Transverse colon (tissue), 4 donors: ENCODE data around the gene FBLN2. TPM values are rescaled to one million over a fixed set of nuclear protein-coding genes. Genes with fewer than 3 reads are reported as not detected.

Experiments used
- DNase-seq: peaks from one replicate; pipeline ENCODE4 v3.0.0-alpha.2; 2019
- H3K27ac ChIP-seq, 4 donors: fragments of 200-600 bp; sonication (generic); 2 replicates each; pipeline ENCODE4 v1.5.1; 2016 to 2018; ENCODE audit warnings: inconsistent platforms in 4 of 4
- H3K27me3 ChIP-seq: fragments of 200-600 bp; sonication (generic); 2 replicates; pipeline ENCODE4 v1.5.1; 2017; ENCODE audit warnings: inconsistent platforms
- H3K36me3 ChIP-seq, 4 donors: fragments of 200-600 bp; sonication (generic); 2 replicates each; pipeline ENCODE4 v1.5.1; 2017 to 2019; ENCODE audit warnings: inconsistent platforms in 4 of 4
- H3K4me1 ChIP-seq, 4 donors: fragments of 200-600 bp; sonication (generic); 2 replicates each; pipeline ENCODE4 v1.5.1; 2017 to 2020; ENCODE audit warnings: inconsistent platforms in 4 of 4
- H3K4me3 ChIP-seq, 4 donors: fragments of 200-600 bp; sonication (generic); 1 replicate in 1 of 4; 2 replicates in 3 of 4; pipeline versions ENCODE4 v1.5.1 to v1.6.1; 2017 to 2019; ENCODE audit warnings: inconsistent platforms in 4 of 4
- H3K9me3 ChIP-seq, 2 donors: fragments of 200-600 bp; sonication (generic); 2 replicates each; pipeline ENCODE4 v1.5.1; 2017 to 2019; ENCODE audit warnings: inconsistent platforms in 2 of 2
- EP300 ChIP-seq: sonication (generic); formaldehyde crosslinking; IDR thresholded peaks from one replicate; pipeline ENCODE4 v1.6.1; 2017; ENCODE audit warnings: antibody characterized with exemption, low read depth
- POLR2A ChIP-seq: fragments of 450-650 bp; IDR thresholded peaks from one replicate; pipeline ENCODE4 v1.6.1; 2016; ENCODE audit warnings: antibody characterized with exemption, mild to moderate bottlenecking, moderate library complexity
- POLR2AphosphoS5 ChIP-seq, 3 donors: sonication (generic); formaldehyde crosslinking; IDR thresholded peaks; one replicate each; pipeline ENCODE4 v1.6.1; 2016; ENCODE audit warnings: antibody characterized with exemption in 3 of 3
- WGBS, 2 donors: methylation state at CpG; one replicate each; pipeline ENCODE4 v1.1.5; 2018; ENCODE audit warnings: low coverage in 1 of 2; 5-methylcytosine and 5-hydroxymethylcytosine counted together
- in situ Hi-C, 4 donors: fragments of 200-750 bp; cut with MboI; loops; one replicate each; pipeline versions ENCODE4 v1.15.0 to v1.15.1; 2017; ENCODE audit warnings: low sequenced_read_pairs in 3 of 4, low pct_ligation_motif_present in 1 of 4, low pct_unique_long_range_greater_than_20kb in 1 of 4
- intact Hi-C: fragments of 100-400 bp; cut with DNase I; formaldehyde crosslinking; loops from one replicate; pipeline ENCODE4 v1.15.1; 2023; ENCODE audit warnings: low total_unique reads
- total RNA-seq, 4 donors: library from RNA; depleted of rRNA; stranded (reverse); fragments of >200 nt; gene quantifications; one replicate each; pipeline ENCODE4 v1.1.0, GENCODE V29; 2016
- TF ChIP-seq, protein P1 (sequence below), 5 experiments: fragments of 200-600 bp in 3 of 5; fragments of 450-650 bp in 2 of 5; sonication (generic) in 3 of 5; IDR thresholded peaks; 1 replicate in 2 of 5; 2 replicates in 3 of 5; pipeline ENCODE4 v1.5.1; 2016 to 2017; ENCODE audit warnings: antibody characterized with exemption in 5 of 5, inconsistent platforms in 3 of 5, mild to moderate bottlenecking in 2 of 5, moderate library complexity in 1 of 5

Gene FBLN2
- total RNA-seq, 4 donors from 2014 or later = 23.0 to 51.5 (median 31.4) TPM

- Histone ChIP-seq H3K9me3 (no peaks in the 10 kb centered on the region), H3K27me3 (no peaks in the 10 kb centered on the region), H3K4me3 (no peak overlapping the region), H3K27ac (no peak overlapping the region), H3K4me1 (peaks cover 0 to 4% (median 0%) of the 10 kb centered on the region in 4 donors), H3K36me3 (no peaks in the 10 kb centered on the region)
- 53% methylated on average over 10 of the region's 10 CpGs; no CpG with 5 or more reads in 1 of the 2 donors for WGBS, 2 donors
- in situ Hi-C loops (no loop called here), intact Hi-C loops (no loop called here)
- no peak for DNase-seq
- no peak for TF ChIP-seq POLR2A
- TF ChIP-seq, protein P1, sequence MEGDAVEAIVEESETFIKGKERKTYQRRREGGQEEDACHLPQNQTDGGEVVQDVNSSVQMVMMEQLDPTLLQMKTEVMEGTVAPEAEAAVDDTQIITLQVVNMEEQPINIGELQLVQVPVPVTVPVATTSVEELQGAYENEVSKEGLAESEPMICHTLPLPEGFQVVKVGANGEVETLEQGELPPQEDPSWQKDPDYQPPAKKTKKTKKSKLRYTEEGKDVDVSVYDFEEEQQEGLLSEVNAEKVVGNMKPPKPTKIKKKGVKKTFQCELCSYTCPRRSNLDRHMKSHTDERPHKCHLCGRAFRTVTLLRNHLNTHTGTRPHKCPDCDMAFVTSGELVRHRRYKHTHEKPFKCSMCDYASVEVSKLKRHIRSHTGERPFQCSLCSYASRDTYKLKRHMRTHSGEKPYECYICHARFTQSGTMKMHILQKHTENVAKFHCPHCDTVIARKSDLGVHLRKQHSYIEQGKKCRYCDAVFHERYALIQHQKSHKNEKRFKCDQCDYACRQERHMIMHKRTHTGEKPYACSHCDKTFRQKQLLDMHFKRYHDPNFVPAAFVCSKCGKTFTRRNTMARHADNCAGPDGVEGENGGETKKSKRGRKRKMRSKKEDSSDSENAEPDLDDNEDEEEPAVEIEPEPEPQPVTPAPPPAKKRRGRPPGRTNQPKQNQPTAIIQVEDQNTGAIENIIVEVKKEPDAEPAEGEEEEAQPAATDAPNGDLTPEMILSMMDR (IDR thresholded peaks at IDR 0.05) = no peak
- no peak for TF ChIP-seq POLR2AphosphoS5 (IDR thresholded peaks at IDR 0.05)
- no peak for TF ChIP-seq EP300
Measured at GRCh38 chr3:13594991-13595421, 46.1 kb downstream of the FBLN2 start.

- TF ChIP-seq POLR2AphosphoS5 (IDR thresholded peaks at IDR 0.05) = no peak
- TF ChIP-seq POLR2A = no peak
- TF ChIP-seq, protein P1 (IDR thresholded peaks at IDR 0.05) = no peak
- no peak for TF ChIP-seq EP300
- Histone ChIP-seq H3K4me3 (no peak overlapping the region), H3K9me3 (no peaks in the 10 kb centered on the region), H3K27me3 (no peaks in the 10 kb centered on the region), H3K27ac (no peak overlapping the region), H3K4me1 (peaks cover 0 to 4% (median 0%) of the 10 kb centered on the region in 4 donors), H3K36me3 (no peaks in the 10 kb centered on the region)
- no peak for DNase-seq
- in situ Hi-C loops (no loop called here), intact Hi-C loops (no loop called here)
- WGBS, 2 donors = 54% methylated on average over 5 of the region's 5 CpGs; no CpG with 5 or more reads in 1 of the 2 donors
Measured at GRCh38 chr3:13595485-13595884, 46.6 kb downstream of the FBLN2 start.

DNA sequence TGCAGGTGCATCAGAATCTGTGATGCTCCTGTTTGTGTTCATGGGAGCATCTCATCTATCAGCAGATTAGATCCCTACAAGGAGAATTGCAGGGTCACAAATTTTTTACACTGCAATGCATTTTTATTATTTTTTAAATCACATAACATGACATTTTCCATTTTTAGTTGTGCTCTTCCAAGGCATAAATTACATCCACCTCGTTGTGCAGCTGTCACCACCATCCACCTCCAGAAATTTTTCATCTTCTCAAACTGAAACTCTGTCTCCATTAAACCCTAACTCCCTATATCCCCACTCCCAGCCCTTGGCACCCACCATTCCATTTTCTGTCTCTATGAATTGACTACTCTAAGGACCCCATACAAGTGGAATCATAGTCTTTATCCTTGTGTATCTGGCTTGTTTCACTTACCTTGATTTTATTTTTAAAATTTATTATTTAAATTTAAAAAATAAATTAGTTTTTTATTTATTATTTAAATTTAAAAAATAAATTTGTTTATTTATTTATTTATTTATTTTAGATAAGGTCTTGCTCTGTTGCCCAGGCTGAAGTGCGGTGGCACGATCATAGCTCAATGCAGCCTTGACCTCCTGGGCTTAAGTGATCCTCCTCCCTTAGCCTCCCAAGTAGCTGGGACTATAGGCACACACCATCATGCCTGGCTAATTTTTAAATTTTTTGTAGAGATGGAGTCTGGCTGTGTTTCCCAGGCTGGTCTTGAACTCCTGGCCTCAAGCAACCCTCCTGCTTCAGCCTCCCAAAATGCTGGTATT, 47.7 kb downstream of the FBLN2 start:
- H3K4me1 ChIP-seq = peaks cover 0 to 4% (median 0%) of the 10 kb centered on the region in 4 donors
- in situ Hi-C loops (no loop called here), intact Hi-C loops (no loop called here)
- no peak overlapping the region for H3K4me3 ChIP-seq
- no peak for DNase-seq
- TF ChIP-seq EP300 (no peak), POLR2AphosphoS5 (IDR thresholded peaks at IDR 0.05) (no peak)
- TF ChIP-seq, protein P1 (IDR thresholded peaks at IDR 0.05) = no peak
- H3K9me3 ChIP-seq = no peaks in the 10 kb centered on the region
- no peaks in the 10 kb centered on the region for H3K36me3 ChIP-seq
- 81 to 85% methylated on average over 3 of the region's 3 CpGs for WGBS, 2 donors
- H3K27ac ChIP-seq = no peak overlapping the region
- H3K27me3 ChIP-seq = no peaks in the 10 kb centered on the region

DNA sequence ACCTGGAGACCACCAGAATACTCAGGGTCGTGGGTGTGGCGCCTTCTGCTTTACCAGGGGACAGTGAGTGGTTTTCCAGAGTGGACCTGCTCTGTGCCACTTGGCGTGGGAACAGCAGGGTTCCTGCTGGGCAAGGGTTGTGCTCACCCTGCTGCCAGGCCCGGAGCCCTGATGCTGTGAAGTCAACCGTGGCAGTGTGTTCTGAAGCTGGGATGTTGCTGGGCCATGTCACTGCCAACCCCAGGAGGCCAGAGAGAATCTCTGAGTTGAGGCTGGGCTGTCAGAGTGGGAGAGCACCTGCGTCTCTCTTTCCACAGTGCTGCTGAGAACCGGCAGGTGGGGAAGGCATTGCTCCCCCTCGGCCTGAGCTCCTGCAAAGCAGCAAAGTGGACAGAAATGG, 48.7 kb downstream of the FBLN2 start:
- in situ Hi-C loops = no loop called here
- Histone ChIP-seq H3K9me3 (no peaks in the 10 kb centered on the region), H3K27ac (no peak overlapping the region), H3K27me3 (no peaks in the 10 kb centered on the region), H3K4me1 (peaks cover 0 to 4% (median 0%) of the 10 kb centered on the region in 4 donors), H3K36me3 (no peaks in the 10 kb centered on the region), H3K4me3 (no peak overlapping the region)
- intact Hi-C loops = no loop called here
- TF ChIP-seq POLR2A (no peak), POLR2AphosphoS5 (IDR thresholded peaks at IDR 0.05) (no peak), EP300 (no peak)
- TF ChIP-seq, protein P1 (IDR thresholded peaks at IDR 0.05) = no peak
- 70% methylated on average over 8 of the region's 8 CpGs; no CpG with 5 or more reads in 1 of the 2 donors for WGBS, 2 donors
- DNase-seq = no peak
